Tibial artery (tissue), 4 donors: ENCODE data around the gene NPM3.

Experiments used
- DNase-seq, 2 donors: peaks; one replicate each; pipeline ENCODE4 v3.0.0-alpha.2; 2019
- H3K27ac ChIP-seq, 2 donors: fragments of 200-600 bp; sonication (generic) in 1 of 2; 1 replicate in 1 of 2; 2 replicates in 1 of 2; pipeline ENCODE4 v1.5.1; 2018 to 2019; ENCODE audit warnings: mild to moderate bottlenecking in 1 of 2
- H3K27me3 ChIP-seq, 2 donors: fragments of 200-600 bp; sonication (generic) in 1 of 2; one replicate each; pipeline versions ENCODE4 v1.5.1 to v1.6.0; 2016 to 2019
- H3K36me3 ChIP-seq, 3 donors: fragments of 200-600 bp; sonication (generic) in 2 of 3; one replicate each; pipeline ENCODE4 v1.5.1; 2016 to 2019; ENCODE audit warnings: mild to moderate bottlenecking in 2 of 3
- H3K4me1 ChIP-seq, 4 donors: fragments of 200-600 bp; sonication (generic) in 2 of 4; 1 replicate in 3 of 4; 2 replicates in 1 of 4; pipeline ENCODE4 v1.5.1; 2016 to 2019
- H3K4me3 ChIP-seq, 2 donors: fragments of 200-600 bp; sonication (generic) in 1 of 2; 1 replicate in 1 of 2; 2 replicates in 1 of 2; pipeline ENCODE4 v1.5.1; 2018 to 2019; ENCODE audit warnings: mild to moderate bottlenecking in 2 of 2
- H3K9me3 ChIP-seq, 3 donors: fragments of 200-600 bp; sonication (generic) in 1 of 3; one replicate each; pipeline ENCODE4 v1.5.1; 2016 to 2019
- CTCF ChIP-seq, 2 experiments: fragments of 200-600 bp in 1 of 2; fragments of 450-650 bp in 1 of 2; IDR thresholded peaks; one replicate each; pipeline ENCODE4 v1.5.1; 2017 to 2019; ENCODE audit warnings: antibody characterized with exemption in 2 of 2, mild to moderate bottlenecking in 1 of 2, moderate library complexity in 1 of 2
- intact Hi-C: fragments of 100-400 bp; cut with DNase I; formaldehyde crosslinking; loops from one replicate; pipeline ENCODE4 v1.15.0; 2023; ENCODE audit warnings: low total_unique reads

The NPM3 gene

DNA sequence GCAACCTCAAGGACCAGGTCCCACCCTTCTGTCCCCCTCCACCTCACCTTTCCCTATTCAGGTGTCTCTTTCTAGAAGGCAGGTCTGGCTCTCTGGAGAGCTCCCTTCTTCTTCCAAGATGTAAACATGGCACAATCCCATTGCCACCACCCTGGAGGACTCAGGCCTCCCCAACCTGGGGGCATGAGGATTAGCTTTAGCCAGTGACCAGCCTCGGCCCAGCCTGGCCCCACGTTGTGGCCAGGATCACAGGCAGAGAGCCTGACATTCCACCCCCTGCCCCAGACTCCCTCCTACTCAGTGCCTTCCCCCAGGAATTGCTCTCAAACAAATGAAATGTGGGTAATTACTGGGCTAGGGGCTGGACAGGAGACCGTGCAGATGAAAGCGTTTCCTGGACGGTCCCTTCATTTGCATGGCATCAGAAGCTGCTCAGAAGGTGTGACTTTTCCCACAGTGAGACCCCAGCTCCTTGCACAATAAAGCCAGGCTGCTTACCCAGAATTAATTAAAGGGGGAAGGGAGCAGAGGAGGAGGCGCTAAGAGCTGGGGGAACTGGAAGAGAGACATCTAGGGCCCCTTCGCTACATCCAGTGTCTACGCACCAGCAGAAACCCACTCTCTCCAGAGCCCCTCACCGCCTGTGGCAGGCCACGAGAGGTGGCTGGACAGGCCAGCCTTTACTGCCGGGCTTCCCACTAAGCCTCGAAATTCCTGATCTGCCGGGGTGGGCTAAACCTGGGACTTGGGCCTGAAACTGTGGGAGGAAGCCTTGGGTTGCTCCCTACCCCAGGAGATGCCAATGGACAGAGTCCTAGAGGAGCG, 15.1 kb downstream of the NPM3 start:
- intact Hi-C loops, result no loop called here
- no peak for DNase-seq
- Histone ChIP-seq H3K27me3 (peaks cover 0 to 62% of the 10 kb centered on the region in 2 donors), H3K4me1 (peaks cover 0 to 1% (median under 1%) of the 10 kb centered on the region in 4 donors), H3K4me3 (no peak overlapping the region), H3K9me3 (no peaks in the 10 kb centered on the region), H3K27ac (no peak overlapping the region), H3K36me3 (no peaks in the 10 kb centered on the region)
- no peak for TF ChIP-seq CTCF (IDR thresholded peaks at IDR 0.05)

GRCh38 chr10:101767600-101767945, 15.7 kb downstream of the NPM3 start:
- Histone ChIP-seq H3K4me1 (no peaks in the 10 kb centered on the region), H3K36me3 (no peaks in the 10 kb centered on the region), H3K9me3 (no peaks in the 10 kb centered on the region), H3K27ac (no peak overlapping the region), H3K4me3 (no peak overlapping the region), H3K27me3 (peaks cover 0 to 61% of the 10 kb centered on the region in 2 donors)
- TF ChIP-seq CTCF (IDR thresholded peaks at IDR 0.05), result no peak
- intact Hi-C loops, result no loop called here
- DNase-seq, result no peak

DNA sequence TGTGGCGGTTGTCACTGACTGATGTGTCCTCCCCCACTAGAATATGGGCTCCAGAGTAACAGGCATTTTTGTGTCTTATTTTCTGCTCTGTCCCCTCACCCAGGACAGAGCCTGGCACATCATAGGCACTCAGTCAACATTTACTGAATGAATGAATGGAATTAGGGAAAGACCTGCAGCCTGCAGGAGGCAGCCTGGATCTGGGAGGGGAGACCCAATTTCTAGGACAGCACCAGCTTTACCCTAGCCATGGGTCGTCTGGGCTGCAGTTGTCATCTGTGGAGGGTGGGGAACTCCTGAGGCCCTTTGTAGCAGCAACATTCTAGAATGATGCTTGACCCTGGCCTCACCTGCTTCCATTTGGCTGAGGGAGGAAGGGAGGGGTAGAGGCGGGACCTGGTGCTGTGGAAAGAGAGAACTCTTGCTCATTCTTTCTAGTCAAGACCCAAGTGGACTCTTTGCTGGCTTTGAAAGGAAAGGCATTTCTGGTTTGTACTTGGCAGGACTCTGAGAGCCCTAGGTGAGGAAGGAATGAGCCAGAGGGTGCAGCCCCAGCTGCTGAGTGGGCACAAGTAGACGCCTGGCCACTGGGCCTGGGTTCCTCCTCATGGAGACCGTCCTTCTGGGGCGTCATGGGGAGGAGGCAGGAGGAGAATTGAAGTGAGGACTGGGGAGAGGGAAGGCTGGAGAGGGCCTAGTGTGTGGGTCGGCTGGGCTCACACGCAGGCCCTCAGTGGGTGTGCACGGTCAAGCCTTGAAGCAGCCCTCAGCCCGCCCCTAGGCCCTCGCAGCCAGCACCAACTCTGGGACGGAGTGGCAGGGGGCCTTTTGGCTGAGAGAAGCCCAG, 16.3 kb downstream of the NPM3 start:
- Histone ChIP-seq H3K36me3 (no peaks in the 10 kb centered on the region), H3K27me3 (peaks cover 0 to 58% of the 10 kb centered on the region in 2 donors), H3K9me3 (no peaks in the 10 kb centered on the region), H3K4me3 (no peak overlapping the region), H3K27ac (no peak overlapping the region), H3K4me1 (no peaks in the 10 kb centered on the region)
- DNase-seq, result no peak
- no peak for TF ChIP-seq CTCF (IDR thresholded peaks at IDR 0.05)
- intact Hi-C loops, result no loop called here

DNA sequence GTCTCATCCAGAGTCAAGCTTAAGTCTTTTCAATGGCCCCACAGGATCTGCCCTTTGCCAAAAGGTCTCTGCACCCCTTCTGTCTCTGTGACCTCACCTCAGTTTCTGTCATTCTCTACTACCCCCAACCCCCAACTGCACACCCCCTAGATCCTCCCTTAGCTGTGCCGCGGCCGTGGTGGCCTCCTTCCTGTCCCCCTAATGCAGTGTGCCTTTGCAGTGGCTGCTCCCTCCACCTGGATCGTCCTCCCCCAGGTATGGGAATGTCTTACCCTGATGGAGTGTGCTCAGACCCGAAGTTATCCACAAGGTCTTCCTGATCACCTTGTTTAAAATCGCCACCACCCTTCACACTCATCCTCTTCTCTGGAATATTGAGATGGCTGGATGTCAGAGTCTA, 16.9 kb downstream of the NPM3 start:
- Histone ChIP-seq H3K4me1 (no peaks in the 10 kb centered on the region), H3K4me3 (no peak overlapping the region), H3K27ac (no peak overlapping the region), H3K36me3 (no peaks in the 10 kb centered on the region), H3K9me3 (no peaks in the 10 kb centered on the region), H3K27me3 (peaks cover 0 to 58% of the 10 kb centered on the region in 2 donors)
- no peak for TF ChIP-seq CTCF (IDR thresholded peaks at IDR 0.05)
- DNase-seq, result no peak
- intact Hi-C loops, result no loop called here

DNA sequence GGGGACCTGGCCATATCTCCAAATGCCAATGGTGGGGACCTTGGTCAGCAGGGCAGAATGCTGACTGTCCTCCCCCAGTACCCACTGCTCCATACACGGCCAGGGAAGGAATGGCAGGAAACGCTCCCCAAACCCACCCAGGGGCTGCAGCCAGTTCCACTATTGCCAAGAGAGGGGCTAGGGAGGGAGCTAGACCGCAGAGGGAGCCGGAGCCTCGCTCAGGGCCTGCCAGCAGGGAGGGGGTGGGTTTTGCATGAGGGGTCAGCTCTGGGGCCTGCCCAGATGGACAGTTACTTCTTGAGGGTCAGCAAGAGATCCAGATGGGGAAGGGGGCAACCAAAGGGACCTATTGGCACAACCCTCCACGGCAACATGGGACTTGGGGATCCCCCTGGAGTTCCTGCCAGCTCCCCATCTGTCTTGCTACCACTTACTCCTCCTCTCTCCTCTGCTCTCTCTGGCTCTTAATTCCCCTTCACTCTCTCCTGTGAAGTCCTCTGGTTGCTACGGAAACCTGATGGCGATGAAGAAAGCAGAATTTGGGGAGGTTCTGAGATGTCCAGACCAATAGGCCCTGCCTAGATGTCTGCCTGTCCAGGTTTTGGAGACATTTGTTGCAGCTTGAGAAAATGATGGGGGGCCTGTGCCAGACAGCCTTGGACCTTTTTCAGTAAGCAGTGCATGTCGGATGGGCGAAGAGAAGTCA, 20.0 kb downstream of the NPM3 start:
- Histone ChIP-seq H3K36me3 (no peaks in the 10 kb centered on the region), H3K4me1 (no peaks in the 10 kb centered on the region), H3K27ac (no peak overlapping the region), H3K4me3 (no peak overlapping the region), H3K27me3 (peaks cover 0 to 48% of the 10 kb centered on the region in 2 donors), H3K9me3 (no peaks in the 10 kb centered on the region)
- TF ChIP-seq CTCF (IDR thresholded peaks at IDR 0.05), result no peak
- intact Hi-C loops, result no loop called here
- no peak for DNase-seq
